ENCODE data around the gene IQCK.

Gene IQCK

GRCh38 chr16:19698480-19699465 lies 19.3 kb upstream of the IQCK start:
- DNase-seq (ENCODE audit: insufficient read length, low spot score) (no peak), FAIRE-seq (no peak)

- FAIRE-seq, result no peak
Observed at GRCh38 chr16:19699472-19699871, 18.6 kb upstream of the IQCK start.

GRCh38 chr16:19700319-19700781 lies 17.7 kb upstream of the IQCK start:
- no peak for DNase-seq (ENCODE audit: insufficient read length, low spot score)
- FAIRE-seq, result no peak

More at GRCh38 chr16:19699472-19699871, 18.6 kb upstream of the IQCK start:
- no peak for DNase-seq (ENCODE audit: insufficient read length, low spot score)

- no peak for DNase-seq (ENCODE audit: insufficient read length, low spot score)
Observed at GRCh38 chr16:19701091-19701490, 17.0 kb upstream of the IQCK start.

GRCh38 chr16:19703172-19703889 lies 14.7 kb upstream of the IQCK start:
- no peak for FAIRE-seq
- no peak for DNase-seq (ENCODE audit: insufficient read length, low spot score)

More at GRCh38 chr16:19701091-19701490, 17.0 kb upstream of the IQCK start:
- no peak for FAIRE-seq

- DNase-seq (ENCODE audit: insufficient read length, low spot score) (no peak), FAIRE-seq (no peak)
Observed at GRCh38 chr16:19704321-19705145, 13.5 kb upstream of the IQCK start.

- DNase-seq (ENCODE audit: insufficient read length, low spot score) (no peak), FAIRE-seq (no peak)
Observed at GRCh38 chr16:19705146-19705501, 12.9 kb upstream of the IQCK start.

- DNase-seq (ENCODE audit: insufficient read length, low spot score) (no peak), FAIRE-seq (no peak)
Observed at GRCh38 chr16:19705843-19706242, 12.2 kb upstream of the IQCK start.

GRCh38 chr16:19706846-19707245 lies 11.2 kb upstream of the IQCK start:
- FAIRE-seq (no peak), DNase-seq (ENCODE audit: insufficient read length, low spot score) (no peak)

- no peak for DNase-seq (ENCODE audit: insufficient read length, low spot score)
Observed at GRCh38 chr16:19707569-19708295, 10.3 kb upstream of the IQCK start.

GRCh38 chr16:19708296-19709205 lies 9.5 kb upstream of the IQCK start:
- FAIRE-seq, result no peak

More at GRCh38 chr16:19707569-19708295, 10.3 kb upstream of the IQCK start:
- no peak for FAIRE-seq

GRCh38 chr16:19709381-19710136 lies 8.5 kb upstream of the IQCK start:
- no peak for FAIRE-seq
- DNase-seq (ENCODE audit: insufficient read length, low spot score), result no peak

More at GRCh38 chr16:19708296-19709205, 9.5 kb upstream of the IQCK start:
- no peak for DNase-seq (ENCODE audit: insufficient read length, low spot score)

- no peak for FAIRE-seq
- DNase-seq (ENCODE audit: insufficient read length, low spot score), result no peak
Observed at GRCh38 chr16:19710191-19710908, 7.7 kb upstream of the IQCK start.

GRCh38 chr16:19710991-19711545 lies 7.0 kb upstream of the IQCK start:
- FAIRE-seq, result no peak
- DNase-seq (ENCODE audit: insufficient read length, low spot score), result no peak

- no peak for FAIRE-seq
- no peak for DNase-seq (ENCODE audit: insufficient read length, low spot score)
Observed at GRCh38 chr16:19711643-19712042, 6.4 kb upstream of the IQCK start.

- DNase-seq (ENCODE audit: insufficient read length, low spot score) (no peak), FAIRE-seq (no peak)
Observed at GRCh38 chr16:19712418-19713058, 5.5 kb upstream of the IQCK start.

GRCh38 chr16:19713697-19714096 lies 4.4 kb upstream of the IQCK start:
- DNase-seq (ENCODE audit: insufficient read length, low spot score), result no peak
- FAIRE-seq, result no peak
